HepG2 (cell line): ENCODE results near the gene GNMT. TPM values are rescaled to one million over a fixed set of nuclear protein-coding genes. Genes with fewer than 3 reads are reported as not detected.

Source experiments
- ATAC-seq: fragments of 200-7000 bp; cut with Tn5 transposase; 3 replicates; pipeline ENCODE4 v1.9.1; 2020; ENCODE audit warnings: mild to moderate bottlenecking, moderate library complexity
- BruUV-seq: library from RNA; stranded (reverse); fragments of 400-500 nt; replicated peaks from 2 replicates; lab custom pipeline; 2021; lab: Mats Ljungman, UMichigan
- CTCF ChIA-PET: fragments of 300-600 bp; formaldehyde crosslinking; extraction: SDS; loops from one replicate; lab custom pipeline; 2021; ENCODE audit warnings: low total read pairs, inconsistent platforms, low intra/inter-chr PET ratio; lab: Yijun Ruan, JAX
- POLR2A ChIA-PET: fragments of 350-600 bp; sonication (Branson Sonifier 250); formaldehyde crosslinking; loops from one replicate; lab custom pipeline; 2020; ENCODE audit warnings: antibody characterized with exemption, inconsistent platforms; lab: Yijun Ruan, JAX
- DNase-seq: peaks from one replicate; pipeline ENCODE4 v3.0.0-alpha.2; 2015; ENCODE audit warnings: low spot score
- FAIRE-seq: peaks from 3 replicates; lab custom pipeline; 2011; peaks lifted over from hg19 to GRCh38; lab: Jason Lieb, UNC
- H2AFZ ChIP-seq: one replicate; pipeline ENCODE4 v1.6.1; 2011; ENCODE audit warnings: low read length, inconsistent platforms
- H3K27ac ChIP-seq: fragments of 300-600 bp; 3 replicates; pipeline ENCODE4 v1.8.0; 2011; ENCODE audit warnings: mixed run types, mild to moderate bottlenecking, mixed read lengths, low read length, inconsistent platforms; ENCODE audit not compliant: insufficient read depth; ENCODE audit errors: extremely low read length
- H3K27me3 ChIP-seq, 2 experiments: fragments of 200-600 bp in 1 of 2; 2 replicates in 1 of 2; 3 replicates in 1 of 2; pipeline versions ENCODE4 v1.6.0 to v1.8.0; 2011; ENCODE audit warnings: low read length in 2 of 2, mild to moderate bottlenecking in 2 of 2, moderate library complexity in 2 of 2, inconsistent platforms in 1 of 2; ENCODE audit not compliant: insufficient read depth in 2 of 2, control insufficient read depth in 1 of 2
- H3K36me3 ChIP-seq, 2 experiments: fragments of 200-600 bp in 1 of 2; replicated peaks in 1 of 2; 2 replicates in 1 of 2; 3 replicates in 1 of 2; pipeline versions ENCODE4 v1.5.1 to v1.8.0; 2011; ENCODE audit warnings: low read length in 2 of 2, inconsistent platforms in 1 of 2; ENCODE audit not compliant: insufficient read depth in 2 of 2, control insufficient read depth in 1 of 2
- H3K4me1 ChIP-seq: 2 replicates; pipeline ENCODE4 v1.5.1; 2012; ENCODE audit warnings: low read length, inconsistent platforms; ENCODE audit not compliant: insufficient read depth
- H3K4me2 ChIP-seq: 2 replicates; pipeline ENCODE4 v1.6.0; 2011; ENCODE audit warnings: low read depth, low read length, inconsistent platforms
- H3K4me3 ChIP-seq, 3 experiments: fragments of 200-600 bp in 1 of 3; sonication (generic), shearing (Covaris generic) in 1 of 3; replicated peaks in 1 of 3; 2 replicates each; pipeline ENCODE4 v1.5.1; 2011 to 2016; ENCODE audit warnings: low read length in 3 of 3, inconsistent platforms in 2 of 3, low read depth in 2 of 3, mild to moderate bottlenecking in 2 of 3, control low read depth in 1 of 3, mixed read lengths in 1 of 3; ENCODE audit not compliant: insufficient read depth in 1 of 3
- H3K79me2 ChIP-seq: one replicate; pipeline ENCODE4 v1.6.1; 2011; ENCODE audit warnings: low read length, inconsistent platforms; ENCODE audit not compliant: insufficient read depth
- H3K9ac ChIP-seq: 2 replicates; pipeline ENCODE4 v1.6.0; 2011; ENCODE audit warnings: mild to moderate bottlenecking, low read depth, low read length, inconsistent platforms; ENCODE audit not compliant: insufficient read depth
- H3K9me3 ChIP-seq: 2 replicates; pipeline ENCODE4 v1.5.1; 2012; ENCODE audit warnings: mild to moderate bottlenecking, low read length
- H4K20me1 ChIP-seq: 2 replicates; pipeline ENCODE4 v1.6.0; 2011; ENCODE audit warnings: inconsistent platforms, mild to moderate bottlenecking, low read length, moderate library complexity; ENCODE audit not compliant: insufficient read depth
- CAMTA2 ChIP-seq: sonication (generic); formaldehyde crosslinking; IDR thresholded peaks from 2 replicates; pipeline ENCODE4 v1.4.0; 2020; ENCODE audit warnings: mild to moderate bottlenecking, missing genetic modification reagents, borderline replicate concordance
- NONO ChIP-seq, 2 experiments: fragments of 450-650 bp in 1 of 2; sonication (generic) in 1 of 2; formaldehyde crosslinking in 1 of 2; IDR thresholded peaks in 1 of 2; conservative IDR thresholded peaks in 1 of 2; 2 replicates each; pipeline versions ENCODE4 v1.6.1 to v1.8.0; 2017 to 2022; ENCODE audit warnings: mild to moderate bottlenecking in 1 of 2, missing genetic modification reagents in 1 of 2, moderate library complexity in 1 of 2
- NR2F6 ChIP-seq, 2 experiments: IDR thresholded peaks; 2 replicates each; pipeline ENCODE4 v1.6.1; 2016; ENCODE audit warnings: antibody characterized with exemption in 1 of 2, mild to moderate bottlenecking in 1 of 2
- RCOR2 ChIP-seq: IDR thresholded peaks from 2 replicates; pipeline ENCODE4 v1.6.1; 2016; ENCODE audit warnings: missing biosample characterization, missing genetic modification reagents
- THAP9 ChIP-seq: sonication (generic); formaldehyde crosslinking; IDR thresholded peaks from 2 replicates; pipeline ENCODE4; 2020; ENCODE audit warnings: missing genetic modification reagents, mild to moderate bottlenecking, borderline replicate concordance
- UBTF ChIP-seq: sonication (generic); formaldehyde crosslinking; IDR thresholded peaks from 2 replicates; pipeline ENCODE4 v1.4.0; 2020; ENCODE audit warnings: mild to moderate bottlenecking, missing genetic modification reagents
- YEATS4 ChIP-seq: sonication (generic); formaldehyde crosslinking; IDR thresholded peaks from 2 replicates; pipeline ENCODE4 v1.4.0; 2020; ENCODE audit warnings: missing genetic modification reagents, borderline replicate concordance
- ZKSCAN1 ChIP-seq: fragments of 150-350 bp; IDR thresholded peaks from 2 replicates; pipeline ENCODE4 v1.6.1; 2014; ENCODE audit warnings: low read length
- ZNF225 ChIP-seq: sonication (generic); formaldehyde crosslinking; IDR thresholded peaks from 2 replicates; pipeline ENCODE4 v1.4.0; 2020; ENCODE audit warnings: mild to moderate bottlenecking, missing genetic modification reagents
- ZNF317 ChIP-seq: sonication (generic); formaldehyde crosslinking; IDR thresholded peaks from 2 replicates; pipeline ENCODE4 v1.5.0; 2020; ENCODE audit warnings: mild to moderate bottlenecking, missing genetic modification reagents
- ZNF547 ChIP-seq: sonication (generic); formaldehyde crosslinking; IDR thresholded peaks from 2 replicates; pipeline ENCODE4 v1.5.1; 2020; ENCODE audit warnings: mild to moderate bottlenecking, missing genetic modification reagents
- ZNF615 ChIP-seq: sonication (generic); formaldehyde crosslinking; IDR thresholded peaks from 2 replicates; pipeline ENCODE4 v1.5.0; 2020; ENCODE audit warnings: mild to moderate bottlenecking, missing genetic modification reagents, borderline replicate concordance
- ZNF709 ChIP-seq: sonication (generic); formaldehyde crosslinking; IDR thresholded peaks from 2 replicates; pipeline ENCODE4 v1.5.0; 2020; ENCODE audit warnings: mild to moderate bottlenecking, missing genetic modification reagents
- ZSCAN25 ChIP-seq: sonication (generic); formaldehyde crosslinking; IDR thresholded peaks from 2 replicates; pipeline ENCODE4 v1.8.0; 2022; ENCODE audit warnings: mild to moderate bottlenecking, missing genetic modification reagents
- WGBS: methylation state at CpG from one replicate; pipeline ENCODE4 v1.1.6; 2017; ENCODE audit warnings: low lambda C conversion rate; 5-methylcytosine and 5-hydroxymethylcytosine counted together
- in situ Hi-C: cut with HindIII; loops from 2 replicates; pipeline ENCODE4 v1.10.0; 2017; ENCODE audit warnings: low pct_unique_long_range_greater_than_20kb; ENCODE audit not compliant: extremely low pct_ligation_motif_present
- intact Hi-C: fragments of 100-400 bp; cut with micrococcal nuclease; formaldehyde crosslinking; loops from one replicate; pipeline ENCODE4 v1.10.0; 2022; ENCODE audit not compliant: unreplicated experiment
- polyA plus RNA-seq, 8 experiments: library from polyadenylated mRNA; depleted of rRNA in 3 of 8; stranded (reverse) in 7 of 8; unstranded in 1 of 8; fragments of >200 nt; fragmentation: Illumina TruSeq in 4 of 8; extraction: Trizol in 4 of 8; gene quantifications; 2 replicates each; pipeline versions ENCODE4 v1.2.1 to v1.2.3, GENCODE V29; 2011 to 2016; ENCODE audit warnings: low read depth in 4 of 8, missing spikeins in 1 of 8, mixed read lengths in 1 of 8; ENCODE audit not compliant: insufficient read depth in 1 of 8
- total RNA-seq, 5 experiments: library from RNA; depleted of rRNA; stranded (reverse); fragments of >200 nt; fragmentation: Illumina TruSeq; extraction: Trizol; gene quantifications; 2 replicates each; pipeline ENCODE4 v1.2.3, GENCODE V29; 2016; ENCODE audit warnings: low read depth in 1 of 5
- TF ChIP-seq, protein P1 (sequence below): sonication (generic); formaldehyde crosslinking; IDR thresholded peaks from 2 replicates; pipeline ENCODE4 v1.5.0; 2020; ENCODE audit warnings: missing genetic modification reagents

The GNMT gene
- total and polyA plus RNA-seq, 2 of the 13 experiments (the other 11 are each of a cell fraction or from before 2014, with no cell fraction given): 2.8 to 7.0 TPM

- Histone ChIP-seq H3K9ac (peak overlapping the region; percentile 40), H3K4me3 (peak overlapping the region; percentile 60 to 72 (median 61)), H3K4me1 (peaks cover 28% of the 10 kb centered on the region), H3K27ac (peak overlapping the region; percentile 62), H3K36me3 (no peaks in the 10 kb centered on the region; a peak in 1 of 5 replicates), H2AFZ (peak overlapping the region; percentile 67), H4K20me1 (no peaks in the 10 kb centered on the region), H3K9me3 (no peaks in the 10 kb centered on the region), H3K4me2 (peak overlapping the region; percentile 98), H3K79me2 (no peaks in the 10 kb centered on the region), H3K27me3 (peaks cover 2 to 4% of the 10 kb centered on the region in 2 experiments; a peak in 2 of 5 replicates)
- in situ Hi-C loops (no loop called here), intact Hi-C loops (no loop called here)
- BruUV-seq: no TSS peak
- peak; percentile 85 for ATAC-seq
- WGBS: 42% methylated on average over 36 of the region's 49 CpGs
- ChIA-PET CTCF (no interaction called here), POLR2A (interaction anchor here (0.6 to 1.8 kb wide), 15 partner anchors 9 to 149 kb away, joined by 3 to 21 read pairs (median 4); partner anchors contain the start of genes CNPY3, CUL7, GNMT and KLC4)
- no peak for DNase-seq
- no peak for FAIRE-seq
- TF ChIP-seq ZSCAN25 (peak; percentile 52), ZNF317 (0 out of 2 replicates have a peak, but pooled peaks have one; percentile 21), ZNF547 (CRISPR knock-in tag) (peak; percentile 59; the same call in 1 of the 2 replicates), ZNF709 (peak; percentile 60; the same call in 1 of the 2 replicates), RCOR2 (CRISPR knock-in tag) (no peak), THAP9 (CRISPR knock-in tag) (peak; percentile 45; the same call in 1 of the 2 replicates), ZNF615 (no peak), YEATS4 (CRISPR knock-in tag) (0 out of 2 replicates have a peak, but pooled peaks have one; percentile 38), CAMTA2 (CRISPR knock-in tag) (no peak), NR2F6 (IDR thresholded peaks at IDR 0.05) (no peak), NR2F6 (CRISPR knock-in tag; IDR thresholded peaks at IDR 0.05) (no peak), UBTF (CRISPR knock-in tag) (peak; percentile 62; the same call in 1 of the 2 replicates), NONO (IDR thresholded peaks at IDR 0.05) (no peak), NONO (CRISPR knock-in tag; conservative IDR thresholded peaks at IDR 0.05) (peak; percentile 20; the same call in 1 of the 2 replicates), ZKSCAN1 (no peak), ZNF225 (CRISPR knock-in tag) (peak; percentile 25; the same call in 1 of the 2 replicates)
- TF ChIP-seq, protein P1, sequence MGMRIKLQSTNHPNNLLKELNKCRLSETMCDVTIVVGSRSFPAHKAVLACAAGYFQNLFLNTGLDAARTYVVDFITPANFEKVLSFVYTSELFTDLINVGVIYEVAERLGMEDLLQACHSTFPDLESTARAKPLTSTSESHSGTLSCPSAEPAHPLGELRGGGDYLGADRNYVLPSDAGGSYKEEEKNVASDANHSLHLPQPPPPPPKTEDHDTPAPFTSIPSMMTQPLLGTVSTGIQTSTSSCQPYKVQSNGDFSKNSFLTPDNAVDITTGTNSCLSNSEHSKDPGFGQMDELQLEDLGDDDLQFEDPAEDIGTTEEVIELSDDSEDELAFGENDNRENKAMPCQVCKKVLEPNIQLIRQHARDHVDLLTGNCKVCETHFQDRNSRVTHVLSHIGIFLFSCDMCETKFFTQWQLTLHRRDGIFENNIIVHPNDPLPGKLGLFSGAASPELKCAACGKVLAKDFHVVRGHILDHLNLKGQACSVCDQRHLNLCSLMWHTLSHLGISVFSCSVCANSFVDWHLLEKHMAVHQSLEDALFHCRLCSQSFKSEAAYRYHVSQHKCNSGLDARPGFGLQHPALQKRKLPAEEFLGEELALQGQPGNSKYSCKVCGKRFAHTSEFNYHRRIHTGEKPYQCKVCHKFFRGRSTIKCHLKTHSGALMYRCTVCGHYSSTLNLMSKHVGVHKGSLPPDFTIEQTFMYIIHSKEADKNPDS (CRISPR knock-in tag): peak; percentile 71; the same call in 1 of the 2 replicates
These were observed 49.2 kb upstream of the GNMT start for GRCh38 chr6:42911171-42912021.
